Neuronal stem cell (in vitro differentiated cells): ENCODE data around the gene PTGFR.

Experiments used
- DNase-seq: peaks from one replicate; pipeline ENCODE4 v3.0.0-alpha.2; 2013; ENCODE audit warnings: low spot score
- H2AFZ ChIP-seq: one replicate; pipeline ENCODE4 v1.6.1; 2013; ENCODE audit warnings: mild to moderate bottlenecking, low read length, inconsistent platforms
- H2AK5ac ChIP-seq: 2 replicates; pipeline ENCODE4 v1.6.1; 2013; ENCODE audit warnings: low read depth, mild to moderate bottlenecking, inconsistent platforms, low read length, moderate library complexity, mixed read lengths
- H2BK120ac ChIP-seq: 2 replicates; pipeline ENCODE4 v1.6.1; 2013; ENCODE audit warnings: low read depth, mild to moderate bottlenecking, inconsistent platforms, low read length, moderate library complexity, mixed read lengths
- H2BK12ac ChIP-seq: one replicate; pipeline ENCODE4 v1.6.1; 2013; ENCODE audit warnings: low read length, inconsistent platforms
- H2BK15ac ChIP-seq: 2 replicates; pipeline ENCODE4 v1.6.1; 2013; ENCODE audit warnings: mild to moderate bottlenecking, low read length, inconsistent platforms, mixed read lengths
- H2BK5ac ChIP-seq: one replicate; pipeline ENCODE4 v1.6.1; 2013; ENCODE audit warnings: inconsistent platforms, mild to moderate bottlenecking, low read length, moderate library complexity
- H3K14ac ChIP-seq: one replicate; pipeline ENCODE4 v1.6.1; 2013; ENCODE audit warnings: low read length, inconsistent platforms
- H3K18ac ChIP-seq: 2 replicates; pipeline ENCODE4 v1.6.1; 2013; ENCODE audit warnings: low read length, inconsistent platforms
- H3K23ac ChIP-seq: 2 replicates; pipeline ENCODE4 v1.6.1; 2013; ENCODE audit warnings: low read depth, mild to moderate bottlenecking, mixed read lengths, low read length, inconsistent platforms; ENCODE audit not compliant: poor library complexity
- H3K27ac ChIP-seq: replicated peaks from 3 replicates; pipeline ENCODE4 v1.5.1; 2013; ENCODE audit warnings: low read length, inconsistent platforms
- H3K27me3 ChIP-seq, 3 experiments: 2 replicates each; pipeline ENCODE4 v1.6.1; 2013; ENCODE audit warnings: low read length in 3 of 3, mild to moderate bottlenecking in 2 of 3, inconsistent platforms in 1 of 3, low read depth in 1 of 3, mixed read lengths in 1 of 3, moderate library complexity in 1 of 3; ENCODE audit not compliant: control insufficient read depth in 3 of 3, insufficient read depth in 3 of 3
- H3K36me3 ChIP-seq, 2 donors: replicated peaks in 1 of 2; 2 replicates each; pipeline ENCODE4 v1.6.1; 2013; ENCODE audit warnings: low read length in 2 of 2; ENCODE audit not compliant: control insufficient read depth in 2 of 2, insufficient read depth in 2 of 2
- H3K4ac ChIP-seq: 2 replicates; pipeline ENCODE4 v1.6.1; 2013; ENCODE audit warnings: inconsistent platforms, mild to moderate bottlenecking, low read length, moderate library complexity
- H3K4me1 ChIP-seq, 2 donors: 1 replicate in 1 of 2; 2 replicates in 1 of 2; pipeline ENCODE4 v1.6.1; 2013; ENCODE audit warnings: low read length in 2 of 2, low read depth in 1 of 2; ENCODE audit not compliant: control insufficient read depth in 2 of 2, insufficient read depth in 1 of 2
- H3K4me2 ChIP-seq: one replicate; pipeline ENCODE4 v1.6.1; 2013; ENCODE audit warnings: mild to moderate bottlenecking, low read length, inconsistent platforms; ENCODE audit not compliant: insufficient read depth, poor library complexity, severe bottlenecking
- H3K4me3 ChIP-seq, 2 donors: 2 replicates each; pipeline ENCODE4 v1.5.1; 2013; ENCODE audit warnings: low read length in 2 of 2, mild to moderate bottlenecking in 2 of 2, inconsistent platforms in 1 of 2, moderate library complexity in 1 of 2
- H3K79me1 ChIP-seq: one replicate; pipeline ENCODE4 v1.6.1; 2013; ENCODE audit warnings: low read depth, mild to moderate bottlenecking, inconsistent platforms, low read length, moderate library complexity
- H3K9ac ChIP-seq: one replicate; pipeline ENCODE4 v1.6.1; 2013; ENCODE audit warnings: mild to moderate bottlenecking, low read depth, low read length, inconsistent platforms; ENCODE audit not compliant: poor library complexity
- H3K9me3 ChIP-seq, 2 donors: replicated peaks in 1 of 2; 2 replicates each; pipeline versions ENCODE3 to v1.6.1; 2013; ENCODE audit warnings: low read length in 2 of 2, mild to moderate bottlenecking in 2 of 2, inconsistent platforms in 1 of 2, low read depth in 1 of 2, mixed read lengths in 1 of 2, moderate library complexity in 1 of 2; ENCODE audit not compliant: control insufficient read depth in 2 of 2, insufficient read depth in 1 of 2
- H4K8ac ChIP-seq: one replicate; pipeline ENCODE4 v1.6.1; 2013; ENCODE audit warnings: low read depth, mild to moderate bottlenecking, inconsistent platforms, low read length, moderate library complexity
- H4K91ac ChIP-seq: one replicate; pipeline ENCODE4 v1.6.1; 2013; ENCODE audit warnings: low read length, low read depth, mild to moderate bottlenecking, inconsistent platforms; ENCODE audit not compliant: poor library complexity
- WGBS, 2 donors: extraction: QIAGEN DNeasy Blood & Tissue Kit; methylation state at CpG; one replicate each; pipeline ENCODE4 v1.1.7; 2013; ENCODE audit warnings: missing lambda C conversion rate in 2 of 2, mixed read lengths in 1 of 2; ENCODE audit not compliant: insufficient read length in 2 of 2, insufficient replicate concordance in 1 of 2; ENCODE audit errors: extremely low coverage in 2 of 2; 5-methylcytosine and 5-hydroxymethylcytosine counted together

PTGFR gene

GRCh38 chr1:78500529-78500928 lies 9.8 kb downstream of the PTGFR start:
- no peak overlapping the region for H3K4ac ChIP-seq
- H3K27ac ChIP-seq = no peak overlapping the region
- no peak overlapping the region for H2BK12ac ChIP-seq
- no peak overlapping the region for H3K23ac ChIP-seq
- H3K36me3 ChIP-seq = no peaks in the 10 kb centered on the region
- H4K91ac ChIP-seq = no peak overlapping the region
- DNase-seq = no peak
- no peak overlapping the region for H2BK15ac ChIP-seq
- no peaks in the 10 kb centered on the region for H3K79me1 ChIP-seq
- no peaks in the 10 kb centered on the region for H3K27me3 ChIP-seq
- H2AFZ ChIP-seq = no peak overlapping the region
- WGBS, 2 donors = no CpG with 5 or more reads among the region's 2 CpGs
- no peak overlapping the region for H3K4me2 ChIP-seq
- no peak overlapping the region for H4K8ac ChIP-seq
- H3K14ac ChIP-seq = no peak overlapping the region
- no peak overlapping the region for H3K18ac ChIP-seq
- H2AK5ac ChIP-seq = no peak overlapping the region
- H3K4me1 ChIP-seq = no peaks in the 10 kb centered on the region
- H3K9ac ChIP-seq = no peak overlapping the region
- no peak overlapping the region for H2BK120ac ChIP-seq
- H3K4me3 ChIP-seq = no peak overlapping the region
- no peak overlapping the region for H2BK5ac ChIP-seq
- H3K9me3 ChIP-seq = no peaks in the 10 kb centered on the region

- Histone ChIP-seq H3K27me3 (no peaks in the 10 kb centered on the region), H2BK15ac (no peak overlapping the region), H3K18ac (no peak overlapping the region), H3K14ac (no peak overlapping the region), H2BK12ac (no peak overlapping the region), H3K23ac (no peak overlapping the region), H2BK120ac (no peak overlapping the region), H4K8ac (no peak overlapping the region), H3K79me1 (no peaks in the 10 kb centered on the region), H3K4me1 (no peaks in the 10 kb centered on the region), H3K4ac (no peak overlapping the region), H3K9me3 (no peaks in the 10 kb centered on the region), H3K27ac (no peak overlapping the region), H4K91ac (no peak overlapping the region), H2AFZ (no peak overlapping the region), H3K4me3 (no peak overlapping the region), H3K4me2 (no peak overlapping the region), H3K9ac (no peak overlapping the region), H2BK5ac (no peak overlapping the region), H2AK5ac (no peak overlapping the region), H3K36me3 (no peaks in the 10 kb centered on the region)
- no peak for DNase-seq
Measured at GRCh38 chr1:78501203-78501602, 10.4 kb downstream of the PTGFR start.

- no peaks in the 10 kb centered on the region for H3K79me1 ChIP-seq
- no peak overlapping the region for H2BK5ac ChIP-seq
- H3K9me3 ChIP-seq = peaks cover 0 to 10% of the 10 kb centered on the region in 2 donors
- no peak overlapping the region for H3K4me3 ChIP-seq
- H3K9ac ChIP-seq = no peak overlapping the region
- WGBS, 2 donors = no CpG with 5 or more reads among the region's 3 CpGs
- no peak overlapping the region for H3K4ac ChIP-seq
- no peaks in the 10 kb centered on the region for H3K4me1 ChIP-seq
- H3K27me3 ChIP-seq = no peaks in the 10 kb centered on the region
- H3K23ac ChIP-seq = no peak overlapping the region
- no peak overlapping the region for H2AFZ ChIP-seq
- H3K14ac ChIP-seq = no peak overlapping the region
- no peak overlapping the region for H3K27ac ChIP-seq
- H3K18ac ChIP-seq = no peak overlapping the region
- no peaks in the 10 kb centered on the region for H3K36me3 ChIP-seq
- no peak overlapping the region for H2BK12ac ChIP-seq
- H2BK15ac ChIP-seq = no peak overlapping the region
- DNase-seq = no peak
- no peak overlapping the region for H2AK5ac ChIP-seq
- no peak overlapping the region for H4K91ac ChIP-seq
- H2BK120ac ChIP-seq = no peak overlapping the region
- no peak overlapping the region for H4K8ac ChIP-seq
- H3K4me2 ChIP-seq = no peak overlapping the region
Measured at GRCh38 chr1:78511334-78511733, 20.6 kb downstream of the PTGFR start.

GRCh38 chr1:78516716-78517115 lies 25.9 kb downstream of the PTGFR start:
- H3K14ac ChIP-seq = no peak overlapping the region
- no peak overlapping the region for H4K91ac ChIP-seq
- H3K23ac ChIP-seq = no peak overlapping the region
- H3K4me3 ChIP-seq = no peak overlapping the region
- no peaks in the 10 kb centered on the region for H3K36me3 ChIP-seq
- H2BK12ac ChIP-seq = no peak overlapping the region
- no peaks in the 10 kb centered on the region for H3K4me1 ChIP-seq
- no peak overlapping the region for H3K9ac ChIP-seq
- H3K4me2 ChIP-seq = no peak overlapping the region
- H2BK120ac ChIP-seq = no peak overlapping the region
- no peak overlapping the region for H2BK15ac ChIP-seq
- H2AFZ ChIP-seq = no peak overlapping the region
- H3K27me3 ChIP-seq = no peaks in the 10 kb centered on the region
- WGBS, 2 donors = no CpG with 5 or more reads among the region's 2 CpGs
- no peak overlapping the region for H3K18ac ChIP-seq
- H2BK5ac ChIP-seq = no peak overlapping the region
- no peak overlapping the region for H4K8ac ChIP-seq
- H3K27ac ChIP-seq = no peak overlapping the region
- DNase-seq = no peak
- no peak overlapping the region for H2AK5ac ChIP-seq
- H3K4ac ChIP-seq = no peak overlapping the region
- H3K79me1 ChIP-seq = no peaks in the 10 kb centered on the region
- H3K9me3 ChIP-seq = peaks cover 0 to 2% of the 10 kb centered on the region in 2 donors
